HG03108 (cell line): ENCODE results near the gene UBXN4.
"Not testable (repeated sequence)": the region's sequence is repeated elsewhere in the genome, so short reads cannot be mapped to it uniquely, and the experiment has no call there.

Source experiments
- ATAC-seq: cut with Tn5 transposase; IDR thresholded peaks from one replicate; pipeline ENCODE4 v1.9.1; 2021; ENCODE audit warnings: moderate library complexity; ENCODE audit not compliant: unreplicated experiment

Gene UBXN4

GRCh38 chr2:135802350-135802749 is 60.7 kb downstream of the UBXN4 start:
- no peak for ATAC-seq

- ATAC-seq: no peak
Observed at GRCh38 chr2:135803278-135803677, 61.6 kb downstream of the UBXN4 start.

- ATAC-seq: not testable (repeated sequence)
Observed at GRCh38 chr2:135807874-135808273, 66.2 kb downstream of the UBXN4 start.

- no peak for ATAC-seq
Observed at GRCh38 chr2:135812907-135813511, 71.4 kb downstream of the UBXN4 start.

- no peak for ATAC-seq
Observed at GRCh38 chr2:135815269-135815668, 73.6 kb downstream of the UBXN4 start.

GRCh38 chr2:135817466-135817865 is 75.8 kb downstream of the UBXN4 start:
- ATAC-seq: no peak

GRCh38 chr2:135817951-135818350 is 76.3 kb downstream of the UBXN4 start:
- no peak for ATAC-seq

GRCh38 chr2:135818937-135819610 is 77.4 kb downstream of the UBXN4 start:
- no peak for ATAC-seq

GRCh38 chr2:135820003-135820618 is 78.5 kb downstream of the UBXN4 start:
- ATAC-seq: peak; percentile 92

GRCh38 chr2:135821190-135821589 is 79.5 kb downstream of the UBXN4 start:
- ATAC-seq: no peak

- ATAC-seq: no peak
Observed at GRCh38 chr2:135822855-135823254, 81.2 kb downstream of the UBXN4 start.

- ATAC-seq: no peak
Observed at GRCh38 chr2:135825131-135825530, 83.5 kb downstream of the UBXN4 start.

- ATAC-seq: no peak
Observed at GRCh38 chr2:135825550-135826176, 84.0 kb downstream of the UBXN4 start.

- no peak for ATAC-seq
Observed at GRCh38 chr2:135826544-135826943, 84.9 kb downstream of the UBXN4 start.

- ATAC-seq: no peak
Observed at GRCh38 chr2:135829378-135830135, 87.9 kb downstream of the UBXN4 start.

GRCh38 chr2:135831180-135831812 is 89.6 kb downstream of the UBXN4 start:
- ATAC-seq: no peak

GRCh38 chr2:135832891-135833290 is 91.2 kb downstream of the UBXN4 start:
- ATAC-seq: no peak
